Esophagus mucosa (tissue), 1 donor: ENCODE results near the gene BATF. TPM values are rescaled to one million over a fixed set of nuclear protein-coding genes. Genes with fewer than 3 reads are reported as not detected.

ENCODE experiments used
- ATAC-seq: fragments of 200-7000 bp; cut with Tn5 transposase; one replicate; pipeline ENCODE4 v1.9.1; 2020
- total RNA-seq: library from RNA; stranded (reverse); gene quantifications from one replicate; pipeline ENCODE4 v1.2.4, GENCODE V29; 2023
- donor health status: DM: yes; HTN: yes; CAD: no.

The BATF gene
- total RNA-seq, 1 donor from 2014 or later, result 0.84 TPM

DNA sequence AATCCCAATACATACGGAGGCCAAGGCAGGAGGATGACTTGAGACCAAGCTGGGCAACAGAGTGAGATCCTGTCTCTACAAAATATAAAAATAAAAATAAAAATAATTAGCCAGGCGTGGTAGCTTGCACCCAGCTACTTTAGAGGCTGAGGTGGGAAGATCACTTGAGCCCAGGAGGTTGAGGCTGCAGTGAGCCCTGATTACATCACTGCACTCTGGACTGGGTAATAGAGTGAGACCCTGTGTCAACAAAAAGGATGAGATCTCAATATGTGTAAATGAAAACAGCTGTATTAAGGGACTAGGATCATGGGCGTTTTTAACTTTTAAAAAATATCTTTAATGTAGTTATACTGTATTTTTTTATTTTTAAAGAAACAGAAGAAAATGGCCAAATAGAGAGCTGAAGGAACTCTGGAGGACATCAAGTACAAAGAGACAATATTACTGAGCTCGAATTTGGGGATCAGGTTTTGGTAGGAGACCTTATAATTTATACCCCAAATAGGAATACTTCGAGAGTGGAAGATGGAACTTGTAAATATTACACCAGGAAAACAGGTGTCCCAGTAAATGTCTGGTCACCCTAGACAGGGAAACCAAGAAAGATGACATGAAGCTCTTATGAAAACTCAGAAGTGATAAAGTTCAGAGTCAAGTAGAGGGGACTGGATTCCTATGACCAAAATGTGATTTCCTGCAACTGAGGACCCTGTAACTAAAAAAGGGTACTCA lies 13.1 kb downstream of the BATF start:
- ATAC-seq, result no peak

DNA sequence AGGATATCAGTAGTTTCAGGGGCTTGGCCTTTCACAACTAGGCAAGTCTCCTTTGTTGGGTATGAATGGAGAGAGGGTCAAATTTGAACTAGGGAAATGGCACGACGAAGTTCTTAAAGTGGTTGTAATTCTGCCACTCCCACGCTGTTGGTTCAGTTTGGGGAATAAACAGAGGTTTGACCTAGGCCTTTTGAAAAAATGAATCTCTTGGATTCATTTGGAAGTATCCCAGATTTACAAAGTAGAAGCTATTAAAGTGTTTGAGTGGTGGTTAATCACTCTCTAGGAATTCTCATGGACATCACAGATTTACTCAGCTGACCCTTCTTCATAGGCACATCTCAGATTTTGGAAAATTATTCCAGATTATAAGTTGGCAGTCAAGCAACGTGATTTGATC lies 14.8 kb downstream of the BATF start:
- ATAC-seq, result no peak

DNA sequence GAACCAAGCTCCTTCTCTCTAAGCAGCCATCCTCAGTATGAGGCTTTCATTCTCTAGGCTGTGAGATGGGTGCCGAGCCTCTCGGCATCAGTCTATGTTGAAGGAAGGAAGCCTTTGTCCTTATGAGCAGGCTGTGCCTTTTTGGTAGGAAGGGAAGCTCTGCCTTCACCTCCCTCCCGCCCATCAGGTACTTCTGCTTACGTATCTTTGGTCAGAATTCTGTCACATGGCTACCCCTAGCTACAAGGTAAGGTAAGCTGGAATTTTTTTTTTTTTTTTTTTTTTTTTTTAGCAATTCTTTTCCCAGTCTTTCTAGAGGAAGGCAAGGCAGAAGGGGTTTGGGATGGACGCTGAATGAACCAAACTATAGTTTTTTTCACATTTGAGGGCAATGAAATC lies 16.9 kb downstream of the BATF start:
- ATAC-seq, result no peak

DNA sequence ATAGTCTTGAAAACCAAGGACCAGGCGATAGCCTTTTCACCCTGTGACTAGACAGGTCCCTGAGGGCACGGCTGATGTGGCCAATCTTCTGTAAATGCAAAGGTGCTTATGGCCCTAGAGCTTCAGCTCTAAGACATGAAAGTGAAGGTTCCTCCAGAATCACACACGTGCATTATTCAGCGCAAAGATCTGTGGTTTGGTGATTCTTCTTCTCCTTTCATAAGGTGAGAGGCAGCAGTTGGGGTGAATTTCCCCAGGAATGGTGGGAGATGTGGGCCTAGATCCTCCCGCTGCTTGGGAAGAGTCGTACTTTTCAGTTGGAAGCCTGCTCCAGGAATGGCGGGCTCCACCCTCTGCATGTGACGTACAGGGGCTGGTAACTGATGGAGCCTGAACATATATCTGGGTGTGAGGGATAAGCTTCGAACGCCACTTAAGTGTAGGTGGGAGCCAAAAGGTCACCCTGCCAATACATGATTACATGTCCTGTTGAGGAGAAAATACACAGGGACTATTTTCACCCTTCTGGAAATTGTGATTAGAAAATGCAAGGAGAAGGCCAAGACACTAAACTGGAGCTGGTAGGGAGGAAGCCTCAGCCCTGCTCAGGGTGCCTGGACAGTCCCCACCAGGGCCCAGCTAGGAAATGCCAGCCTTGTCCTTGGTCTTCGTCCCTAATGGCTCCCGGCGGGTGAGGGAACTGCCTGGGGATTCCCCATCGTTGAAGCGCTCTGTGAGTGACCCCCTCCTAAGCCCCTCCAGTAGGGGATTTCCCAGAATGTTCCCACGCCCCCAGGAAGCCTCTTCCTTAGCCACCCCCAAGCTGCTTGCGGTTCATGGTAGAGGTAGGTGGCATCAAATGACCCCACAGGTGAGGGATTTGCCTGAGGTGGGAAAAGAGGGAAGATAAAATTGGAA lies 17.6 kb downstream of the BATF start:
- ATAC-seq, result no peak

DNA sequence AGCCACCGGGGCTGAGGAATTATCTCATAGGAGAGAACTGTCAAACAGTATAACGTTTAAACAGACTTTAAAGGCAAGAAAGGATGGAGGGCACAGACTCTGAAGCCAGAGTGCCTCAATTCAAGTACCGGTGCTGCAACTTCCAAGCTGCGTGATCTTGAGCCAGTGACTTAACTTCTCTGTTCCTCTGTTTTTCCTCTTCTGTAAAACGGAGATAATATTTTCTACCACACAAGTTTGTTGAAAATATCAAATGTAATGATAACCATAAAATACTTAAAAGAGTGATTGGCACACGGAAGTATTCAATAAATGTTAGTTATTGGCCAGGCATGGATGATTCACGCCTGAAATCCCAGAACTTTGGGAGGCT lies 18.2 kb downstream of the BATF start:
- no peak for ATAC-seq

DNA sequence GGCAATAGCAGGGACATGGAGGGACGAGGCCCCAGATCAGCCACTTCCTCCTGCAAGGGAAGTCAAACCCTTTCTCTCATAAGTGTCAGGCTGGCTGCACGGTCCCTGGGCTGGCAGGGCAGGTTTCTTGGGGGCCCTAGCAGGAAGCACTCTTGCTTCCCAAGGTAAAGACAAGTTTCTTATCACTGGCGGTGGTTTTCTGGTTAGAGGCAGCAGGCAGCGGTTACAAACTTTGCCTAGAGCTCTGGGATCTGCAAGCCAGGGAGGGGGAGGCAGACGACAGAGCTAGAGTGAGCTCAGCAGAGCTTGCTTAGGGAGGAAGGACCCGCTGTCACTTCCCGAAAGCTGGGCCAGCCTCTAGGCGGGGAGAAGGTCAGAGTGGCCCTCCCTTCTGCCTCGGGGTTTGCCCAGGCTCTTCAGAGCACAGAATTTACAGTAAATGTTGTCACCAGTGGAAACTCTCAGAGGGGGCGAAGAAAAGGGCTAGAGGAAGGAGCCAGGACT lies 20.4 kb downstream of the BATF start:
- peak; percentile 75 for ATAC-seq

DNA sequence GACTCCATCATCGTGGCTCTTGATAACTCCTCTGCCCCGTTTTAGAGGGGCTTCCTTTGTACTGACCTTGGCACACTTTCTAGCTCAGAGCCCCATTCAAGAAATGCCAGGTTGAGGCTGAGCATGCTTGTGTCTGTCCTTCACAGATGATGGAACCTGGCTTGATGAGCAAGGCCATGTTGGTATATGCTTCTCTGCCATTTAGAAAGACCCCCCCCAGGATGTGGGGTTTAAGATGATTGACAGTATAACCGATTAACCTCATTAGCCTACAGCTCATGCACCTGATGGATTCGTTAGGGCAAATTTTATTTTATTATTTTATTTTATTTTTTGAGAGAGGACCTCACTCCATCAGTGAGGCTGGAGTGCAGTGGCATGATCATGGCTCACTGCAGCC lies 21.0 kb downstream of the BATF start:
- ATAC-seq, result no peak

DNA sequence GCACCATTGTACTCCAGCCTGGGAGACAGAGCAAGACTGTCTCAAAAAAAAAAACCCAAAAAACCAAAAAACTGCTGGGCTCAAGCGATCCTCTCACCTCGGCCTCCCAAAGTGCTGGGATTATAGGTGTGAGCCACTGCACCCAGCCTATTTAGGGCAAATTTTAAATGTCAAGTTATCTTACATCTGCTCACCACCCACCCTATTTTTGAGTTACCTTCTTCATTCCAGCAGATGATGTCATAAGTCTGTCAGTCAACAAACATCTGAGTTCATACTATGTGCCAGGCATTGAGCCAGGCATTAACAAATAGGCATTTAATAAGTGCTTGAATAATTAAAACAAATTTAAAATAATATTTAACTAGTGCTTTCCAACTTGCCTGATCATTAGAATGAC lies 21.5 kb downstream of the BATF start:
- ATAC-seq, result no peak

DNA sequence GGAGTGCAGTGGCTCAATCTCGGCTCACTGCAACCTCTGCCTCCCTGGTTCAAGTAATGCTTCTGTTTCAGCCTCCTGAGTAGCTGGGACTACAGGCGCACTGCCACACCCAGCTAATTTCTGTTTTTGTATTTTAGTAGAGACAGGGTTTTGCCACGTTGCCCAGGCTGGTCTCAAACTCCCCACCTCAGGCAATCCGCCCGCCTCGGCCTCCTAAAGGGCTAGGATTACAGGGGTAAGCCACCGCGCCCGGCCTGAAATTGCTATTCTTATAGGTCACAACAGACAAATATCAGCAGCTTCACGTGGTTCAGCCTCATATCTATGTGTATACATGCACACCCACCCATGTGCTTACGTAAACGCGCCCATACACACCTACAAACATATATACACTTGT lies 23.6 kb downstream of the BATF start:
- ATAC-seq, result no peak

DNA sequence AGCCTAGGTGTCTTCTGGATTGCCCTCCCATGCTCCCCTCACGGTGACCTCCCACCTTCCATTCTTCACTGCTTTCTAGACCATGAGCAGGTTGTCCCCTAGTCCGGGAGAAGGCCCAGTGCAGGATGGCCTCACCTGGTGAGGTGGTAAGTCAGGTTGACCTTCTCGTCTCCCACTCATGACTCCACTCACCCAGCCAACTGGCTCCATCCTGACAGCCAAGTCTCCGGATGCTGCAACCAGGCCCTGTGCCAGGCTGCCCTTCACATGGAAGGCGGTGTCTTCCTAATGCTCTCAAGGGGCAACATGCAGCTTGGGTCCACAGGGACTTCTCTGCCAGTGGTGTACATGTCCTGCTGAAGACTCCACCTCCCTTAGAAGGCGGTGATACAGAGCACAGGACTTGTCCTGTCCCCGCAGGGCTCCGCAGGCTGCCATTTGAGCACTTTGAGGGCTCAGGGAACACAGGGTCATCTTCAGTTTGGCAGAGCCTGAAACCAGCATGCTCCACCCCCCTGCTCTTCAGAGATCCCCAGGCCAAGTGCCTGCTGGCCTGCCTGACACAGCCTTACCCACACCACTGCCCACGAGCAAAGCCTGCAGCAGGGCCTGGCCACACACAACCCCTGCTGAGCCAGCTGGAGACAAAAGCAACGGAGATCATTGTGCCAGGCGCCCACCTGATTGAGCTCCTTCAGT lies 25.4 kb downstream of the BATF start:
- no peak for ATAC-seq

DNA sequence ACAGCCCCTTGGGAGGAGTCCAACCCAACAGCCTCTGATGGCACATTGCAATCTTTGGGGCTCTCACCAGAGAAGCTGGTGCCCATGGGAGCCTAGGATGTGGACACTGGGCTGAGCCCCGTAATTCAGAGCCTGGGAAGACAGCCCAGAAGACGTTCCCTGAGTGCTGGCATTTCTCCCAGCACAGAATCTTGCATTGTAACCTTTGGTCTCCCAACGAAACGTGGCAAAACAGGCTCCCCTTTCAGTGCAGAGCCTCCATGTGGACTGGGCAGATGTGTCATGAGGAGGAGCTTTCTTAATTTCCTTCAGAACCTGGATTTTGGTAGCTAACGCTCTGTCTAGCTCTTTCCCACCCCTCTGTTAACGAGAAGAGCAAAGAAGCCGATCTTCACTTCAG lies 26.3 kb downstream of the BATF start:
- ATAC-seq, result no peak

DNA sequence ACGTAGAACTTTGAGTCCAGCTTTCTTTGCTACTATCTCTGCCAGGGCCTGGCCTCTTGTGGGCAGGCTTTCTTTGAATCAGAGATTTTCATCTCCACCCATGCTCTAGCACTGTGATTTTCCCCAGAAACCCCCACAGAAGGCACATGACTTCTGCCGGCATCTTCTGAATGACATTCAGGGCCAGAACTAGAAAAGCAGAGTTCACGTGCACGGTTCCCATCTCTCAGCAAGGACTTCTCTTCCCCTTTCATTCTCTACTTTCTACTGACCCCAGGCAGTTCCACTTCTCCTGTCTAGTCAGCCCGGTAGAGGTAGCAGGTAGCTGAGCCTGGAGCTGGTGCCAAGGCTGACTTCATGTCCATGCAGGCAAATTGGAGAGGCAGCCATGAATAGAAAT lies 26.9 kb downstream of the BATF start:
- ATAC-seq, result no peak

DNA sequence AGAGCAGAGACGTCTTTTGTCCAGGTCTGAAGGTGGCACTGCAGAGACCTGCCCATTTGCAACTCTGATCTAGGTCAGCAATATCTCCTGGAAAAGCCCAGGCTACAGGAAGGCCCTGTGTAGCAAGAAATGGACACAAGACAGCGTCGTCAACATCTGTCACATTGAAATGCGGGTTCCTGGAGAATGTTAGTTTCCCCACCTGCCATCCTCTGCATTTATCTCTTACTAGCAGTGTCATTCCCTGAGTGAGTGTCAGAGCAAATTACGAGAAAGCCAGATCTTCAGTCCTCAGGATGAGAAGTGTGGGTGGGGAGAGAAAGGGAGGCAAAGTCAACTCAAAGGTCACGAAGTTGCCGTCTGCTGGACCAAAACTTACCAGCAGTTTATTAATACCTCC lies 28.8 kb downstream of the BATF start:
- ATAC-seq, result no peak

DNA sequence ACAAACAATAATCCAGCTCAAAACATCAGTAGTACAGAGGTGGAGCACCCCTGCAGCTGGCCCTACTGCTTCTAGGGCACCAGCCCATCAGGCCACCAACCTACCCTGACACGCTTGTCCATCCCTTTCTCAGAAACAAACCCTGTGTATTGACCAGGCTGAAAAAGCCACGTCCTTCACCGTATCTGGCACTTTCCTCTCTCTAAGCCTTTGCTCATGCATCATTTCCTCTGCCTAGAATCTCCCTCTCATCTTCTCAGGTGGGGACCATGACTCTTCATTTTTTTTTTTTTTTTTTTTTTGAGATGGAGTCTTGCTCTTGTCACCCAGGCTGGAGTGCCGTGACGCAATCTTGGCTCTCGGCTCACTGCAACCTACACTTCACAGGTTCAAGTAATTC lies 30.9 kb downstream of the BATF start:
- no peak for ATAC-seq

DNA sequence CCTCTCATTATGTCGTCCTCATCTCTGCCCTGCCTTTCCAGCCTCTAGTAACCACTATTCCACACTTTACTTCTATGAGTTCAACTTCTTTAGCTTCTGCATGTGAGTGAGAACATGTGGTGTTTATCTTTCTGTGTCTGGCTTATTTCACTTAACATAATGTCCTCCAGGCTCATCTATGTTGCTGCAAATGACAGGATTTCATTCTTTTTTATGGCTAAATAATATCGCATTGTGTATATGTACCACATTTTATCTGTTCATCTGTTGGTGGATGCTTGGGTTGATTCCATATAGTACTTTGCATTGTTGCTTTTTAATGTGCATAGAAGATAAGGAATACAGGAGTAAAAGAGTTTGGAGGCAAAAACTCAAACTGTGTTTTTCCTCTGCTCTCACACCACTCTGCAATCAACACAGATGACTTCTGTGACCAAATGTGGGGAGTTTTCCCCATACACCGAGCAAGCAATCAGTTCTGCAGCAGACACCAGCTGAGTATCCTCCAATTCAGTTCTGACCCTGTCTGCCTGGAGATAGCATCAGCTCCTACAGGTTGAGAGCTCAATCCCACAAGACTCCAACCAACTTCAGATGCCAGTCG lies 31.6 kb downstream of the BATF start:
- ATAC-seq, result no peak

DNA sequence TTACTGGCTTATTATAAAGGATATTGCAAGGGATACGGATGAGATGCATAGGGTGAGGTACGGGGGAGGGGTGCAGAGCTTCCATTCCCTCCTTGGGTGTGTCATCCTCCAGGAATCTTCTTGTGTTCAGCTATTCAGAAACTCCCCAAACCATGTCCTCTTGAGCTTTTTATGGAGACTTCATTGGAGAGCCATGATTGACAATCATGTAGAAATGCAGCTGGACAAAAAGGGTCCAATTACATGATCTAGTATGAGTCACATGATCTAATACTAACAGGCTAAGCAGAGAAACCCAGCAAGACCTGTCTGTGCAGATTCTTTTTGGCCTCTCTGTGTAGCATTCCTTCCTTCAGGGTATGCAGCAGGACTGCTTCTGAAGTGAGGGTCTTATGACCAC lies 32.2 kb downstream of the BATF start:
- peak; percentile 78 for ATAC-seq

DNA sequence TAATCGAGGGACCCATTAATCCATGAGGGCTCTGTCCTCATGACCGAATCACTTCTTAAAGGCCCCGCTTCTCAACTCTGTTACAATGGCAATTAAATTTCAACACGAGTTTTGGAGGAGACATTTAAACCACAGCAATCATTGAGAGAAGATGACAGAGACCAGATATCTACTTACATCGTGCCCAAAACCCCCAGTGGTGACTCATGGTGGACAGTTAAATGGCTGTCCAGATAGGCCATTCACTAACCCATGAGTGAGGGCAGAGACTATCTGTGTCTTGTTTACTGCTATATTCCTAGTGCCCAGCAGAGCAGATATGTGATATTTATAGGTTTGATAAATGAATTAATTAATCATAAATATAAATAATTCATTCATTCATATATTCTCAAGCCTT lies 36.2 kb downstream of the BATF start:
- ATAC-seq, result no peak

DNA sequence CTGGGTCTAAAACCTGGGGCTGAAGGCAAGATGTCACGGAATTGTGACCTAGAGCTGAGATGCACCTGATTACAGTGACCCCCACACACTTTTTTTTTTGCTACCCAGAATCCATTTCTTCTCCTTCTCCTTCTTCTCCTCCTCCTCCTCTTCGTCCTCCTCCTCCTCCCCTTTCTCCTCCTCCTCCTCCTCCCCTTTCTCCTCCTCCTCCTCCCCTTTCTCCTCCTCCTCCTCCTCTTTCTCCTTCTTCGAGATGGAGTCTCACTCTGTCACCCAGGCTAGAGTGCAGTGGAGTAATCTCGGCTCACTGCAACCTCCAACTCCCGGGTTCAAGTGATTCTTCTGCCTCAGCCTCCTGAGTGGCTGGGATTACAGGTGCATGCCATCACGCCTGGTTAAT lies 36.8 kb downstream of the BATF start:
- no peak for ATAC-seq

DNA sequence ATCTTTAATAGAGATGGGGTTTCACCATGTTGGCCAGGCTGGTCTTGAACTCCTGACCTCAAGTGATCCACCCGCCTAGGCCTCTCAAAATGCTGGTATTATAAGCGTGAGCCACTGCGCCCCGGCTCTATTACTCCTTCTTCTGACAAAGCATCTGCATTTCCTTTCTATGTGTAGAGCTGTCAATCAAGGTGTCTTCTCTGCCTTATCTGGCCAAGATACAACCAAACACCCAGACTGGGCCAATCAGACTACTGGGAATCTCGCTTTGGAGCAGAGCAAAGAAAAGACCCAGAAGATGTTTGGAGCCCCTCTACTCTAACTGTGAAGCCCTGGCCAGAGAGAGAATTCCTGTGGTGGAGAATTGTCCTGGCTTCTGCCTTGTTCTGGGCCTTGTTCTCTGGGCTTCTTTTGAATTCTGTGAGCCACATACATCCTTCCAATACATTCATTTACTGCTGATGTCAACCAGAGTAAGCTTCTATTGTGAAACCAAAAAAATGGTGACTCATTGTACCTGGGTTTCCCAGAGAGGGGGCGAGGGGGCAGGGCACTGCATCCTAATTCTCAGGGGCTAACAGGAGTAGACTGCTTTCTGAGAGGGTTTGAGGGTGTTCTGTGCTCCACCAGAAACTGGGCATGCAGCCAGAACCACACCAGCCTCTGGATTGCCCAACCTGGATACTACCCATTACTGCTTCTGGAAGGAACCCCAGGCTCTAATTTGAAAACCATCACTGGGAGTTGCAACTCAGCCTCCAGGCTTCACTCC lies 37.4 kb downstream of the BATF start:
- ATAC-seq, result peak; percentile 73

DNA sequence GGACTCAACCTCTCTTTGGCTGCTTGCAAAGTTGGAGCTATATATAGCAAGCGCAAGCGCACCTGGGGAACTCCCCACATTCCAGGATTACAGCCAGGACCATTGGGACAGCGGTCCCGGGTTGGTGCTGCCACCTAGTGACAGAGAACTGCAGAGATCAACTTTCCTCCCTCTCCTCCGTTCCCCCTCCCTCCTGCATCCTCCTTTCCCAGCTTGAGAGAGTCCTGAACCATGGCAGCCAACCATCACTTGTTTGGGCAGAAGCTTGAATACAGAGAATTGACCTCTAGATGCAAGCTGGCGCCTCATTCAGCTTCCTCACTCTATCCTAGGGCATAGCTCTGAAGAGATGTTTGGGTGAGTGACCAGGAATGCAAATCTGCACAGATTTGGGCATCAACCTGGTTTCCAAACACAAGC lies 38.8 kb downstream of the BATF start:
- ATAC-seq, result peak; percentile 92

DNA sequence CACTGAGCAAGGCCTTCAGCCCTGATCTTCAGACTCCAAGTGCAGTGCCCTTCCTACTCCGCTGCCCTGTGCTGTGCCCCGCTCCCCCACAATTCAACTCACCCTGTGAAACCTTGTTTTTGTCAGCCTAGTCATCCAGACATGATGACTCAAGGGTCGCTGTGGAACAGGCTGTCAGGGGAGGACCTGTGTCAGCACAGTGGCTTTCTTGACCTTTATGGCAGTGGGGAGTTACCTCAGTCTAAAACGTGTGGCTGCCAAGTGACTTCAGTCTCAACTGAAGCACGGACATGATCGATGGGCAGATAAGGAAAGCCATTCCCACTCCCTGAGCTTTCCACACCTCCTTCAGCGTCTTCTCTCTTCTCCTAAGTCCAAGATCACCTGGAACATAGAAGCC lies 39.8 kb downstream of the BATF start:
- ATAC-seq, result no peak

DNA sequence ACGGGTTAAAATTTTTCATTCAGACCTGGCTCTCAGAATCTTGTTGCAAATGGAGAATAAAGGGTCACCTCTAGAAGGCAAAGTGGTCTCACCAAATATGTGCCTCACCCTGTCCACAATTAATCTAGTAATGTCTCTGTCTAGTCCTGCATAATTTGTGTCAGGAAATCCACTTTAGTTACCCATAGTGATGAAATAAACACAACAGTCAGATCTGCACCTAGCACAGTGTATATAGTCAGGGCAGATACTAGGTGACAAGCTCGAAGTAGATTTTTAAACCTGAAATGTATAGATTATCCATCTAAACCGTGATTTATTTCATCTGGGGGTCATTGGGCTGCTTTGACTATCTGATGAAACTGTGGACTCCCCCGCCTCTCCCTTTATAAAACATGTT lies 40.2 kb downstream of the BATF start:
- no peak for ATAC-seq
